NCI-H2227 (cell line): ENCODE data around the gene GNG11.
"Not testable (repeated sequence)": the region's sequence is repeated elsewhere in the genome, so short reads cannot be mapped to it uniquely, and the experiment has no call there.

ENCODE experiments used
- DNase-seq: peaks from one replicate; lab custom pipeline; 2025; ENCODE audit not compliant: unreplicated experiment; lab: John Stamatoyannopoulos, UW

GNG11 gene

DNA sequence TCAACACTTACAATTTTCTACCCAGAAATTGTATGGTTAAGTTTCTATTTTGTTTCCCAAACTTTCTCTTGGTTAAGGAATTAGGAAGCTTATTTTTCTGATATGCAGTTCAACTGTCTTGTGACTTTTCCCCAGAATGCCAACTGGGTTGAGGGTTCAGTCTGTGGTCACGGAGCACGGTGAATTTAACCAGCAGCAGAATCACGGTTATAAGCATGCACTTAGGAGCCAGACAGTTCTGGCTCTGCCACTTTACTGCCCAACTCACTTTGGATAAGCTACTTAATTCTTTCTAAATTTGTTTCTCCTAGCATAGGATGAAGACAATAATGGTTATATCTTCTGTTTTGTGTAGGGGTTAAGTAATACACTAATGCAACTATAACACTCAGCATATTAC is 10.3 kb upstream of the GNG11 start:
- DNase-seq = not testable (repeated sequence)

DNA sequence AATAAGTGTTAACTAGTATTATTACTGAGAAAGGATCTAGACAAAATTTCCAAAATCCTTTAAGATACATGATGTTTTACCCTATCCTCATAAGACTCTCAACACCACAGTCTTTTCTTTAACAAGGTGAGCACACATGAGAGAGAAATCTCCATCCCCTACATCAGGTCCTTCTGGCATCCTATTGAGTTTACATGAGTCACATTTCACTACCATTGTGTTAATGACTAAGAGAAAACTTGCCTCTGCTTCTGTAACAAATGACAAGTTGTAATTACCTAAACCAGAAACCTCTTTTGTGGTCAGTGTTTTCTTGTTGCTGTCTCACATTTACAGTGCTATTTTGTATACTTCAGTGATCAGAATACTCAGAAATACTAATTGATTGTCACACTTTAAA is 9.9 kb upstream of the GNG11 start:
- DNase-seq = not testable (repeated sequence)

- no peak for DNase-seq
Measured at GRCh38 chr7:93913197-93913596, 8.3 kb upstream of the GNG11 start.

DNA sequence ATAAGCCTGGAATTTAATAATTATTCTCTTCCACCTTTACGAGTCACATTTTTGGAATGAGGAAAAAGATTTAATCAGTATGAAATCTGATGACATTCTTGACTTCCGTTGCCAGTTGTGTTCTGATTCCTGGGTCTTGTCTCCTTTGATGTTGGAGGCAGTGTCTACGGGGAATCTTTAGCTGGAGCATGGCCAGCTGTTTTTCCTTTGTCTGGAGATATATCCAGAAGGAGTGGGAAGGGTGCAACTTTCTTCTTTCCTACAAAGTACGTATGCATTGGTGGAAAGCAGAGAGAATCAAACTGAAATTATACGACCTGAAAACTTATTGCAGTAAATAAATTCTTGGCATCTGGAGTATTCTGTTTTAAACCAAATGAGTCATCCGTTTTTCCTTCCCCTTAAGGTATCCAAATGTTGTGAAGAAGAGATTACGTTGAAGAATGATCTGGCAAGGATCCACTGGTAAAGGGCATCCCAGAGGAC is 6.9 kb upstream of the GNG11 start:
- DNase-seq = no peak

DNA sequence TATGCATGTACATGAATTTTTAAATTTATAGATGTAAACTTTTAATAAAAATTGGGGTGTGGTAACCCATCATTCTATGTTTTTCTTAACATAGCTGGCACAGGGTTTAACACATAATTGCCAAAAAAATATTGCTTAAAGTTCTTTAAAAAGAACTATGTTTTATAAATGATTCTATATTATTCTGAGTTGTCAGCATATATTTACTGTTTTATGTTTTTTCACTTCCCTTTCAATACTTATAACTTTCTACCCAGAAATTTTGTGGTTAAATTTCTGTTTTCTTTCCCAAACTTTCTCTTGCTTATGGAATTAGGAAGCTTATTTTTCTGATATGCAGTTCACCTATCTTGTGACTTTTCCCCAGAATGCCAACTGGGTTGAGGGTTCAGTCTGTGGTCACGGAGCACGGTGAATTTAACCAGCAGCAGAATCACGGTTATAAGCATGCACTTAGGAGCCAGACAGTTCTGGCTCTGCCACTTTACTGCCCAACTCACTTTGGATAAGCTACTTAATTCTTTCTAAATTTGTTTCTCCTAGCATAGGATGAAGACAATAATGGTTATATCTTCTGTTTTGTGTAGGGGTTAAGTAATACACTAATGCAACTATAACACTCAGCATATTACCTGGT is 6.2 kb upstream of the GNG11 start:
- not testable (repeated sequence) for DNase-seq

DNA sequence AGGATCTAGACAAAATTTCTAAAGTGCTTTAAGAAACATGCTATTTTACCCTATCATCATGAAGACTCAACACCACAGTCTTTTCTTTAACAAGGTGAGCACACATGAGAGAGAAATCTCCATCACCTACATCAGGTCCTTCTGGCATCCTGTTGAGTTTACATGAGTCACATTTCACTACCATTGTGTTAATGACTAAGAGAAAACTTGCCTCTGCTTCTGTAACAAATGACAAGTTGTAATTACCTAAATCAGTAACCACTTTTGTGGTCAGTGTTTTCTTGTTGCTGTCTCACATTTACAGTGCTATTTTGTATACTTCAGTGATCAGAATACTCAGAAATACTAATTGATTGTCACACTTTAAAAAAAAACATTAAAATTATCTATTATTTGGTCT is 5.6 kb upstream of the GNG11 start:
- DNase-seq = not testable (repeated sequence)

GRCh38 chr7:93916315-93916714 is 5.2 kb upstream of the GNG11 start:
- not testable (repeated sequence) for DNase-seq

- DNase-seq = no peak
Measured at GRCh38 chr7:93920496-93921182, 896 bp upstream of the GNG11 start.

DNA sequence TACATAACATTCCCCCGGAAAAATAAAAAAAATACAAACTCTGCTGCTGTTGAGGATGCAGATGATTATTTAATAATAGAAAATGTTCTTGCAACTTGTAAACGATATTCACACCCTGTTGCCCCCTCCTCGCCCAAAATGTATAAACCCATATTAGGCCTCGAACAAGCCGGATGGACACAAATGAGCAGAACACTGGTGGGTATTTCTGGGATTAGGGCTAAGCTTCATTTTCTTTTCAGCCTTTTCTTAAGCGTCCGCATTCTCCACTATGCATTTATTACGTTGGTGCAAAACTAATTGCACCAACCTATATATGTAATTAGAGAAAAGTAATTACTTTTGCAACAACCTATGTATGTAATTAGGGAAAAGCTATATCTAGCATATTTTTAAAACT is 349 bp upstream of the GNG11 start:
- DNase-seq = no peak

- no peak for DNase-seq
Measured at GRCh38 chr7:93923296-93923695, 1.8 kb downstream of the GNG11 start.

GRCh38 chr7:93923942-93924341 is 2.4 kb downstream of the GNG11 start:
- no peak for DNase-seq

DNA sequence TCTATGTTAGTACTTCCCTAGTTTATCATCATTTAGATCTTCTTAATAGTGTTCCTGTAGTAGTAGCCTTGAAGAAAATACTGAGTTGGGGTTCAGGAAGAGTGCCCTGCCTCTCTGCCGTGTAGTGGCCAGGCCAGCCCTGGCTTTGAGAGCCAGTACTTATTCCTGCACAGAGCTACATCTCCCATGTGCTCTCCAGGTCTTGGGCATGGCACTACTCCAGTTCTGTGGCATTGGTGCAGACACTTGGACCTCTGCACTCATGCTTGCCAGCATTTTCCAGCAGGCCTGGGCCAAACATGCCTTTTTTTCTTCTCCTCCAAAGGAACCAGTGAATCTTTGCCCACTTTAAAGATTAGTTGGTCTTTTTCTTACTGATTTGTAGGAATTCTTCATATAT is 5.3 kb downstream of the GNG11 start:
- DNase-seq = no peak

DNA sequence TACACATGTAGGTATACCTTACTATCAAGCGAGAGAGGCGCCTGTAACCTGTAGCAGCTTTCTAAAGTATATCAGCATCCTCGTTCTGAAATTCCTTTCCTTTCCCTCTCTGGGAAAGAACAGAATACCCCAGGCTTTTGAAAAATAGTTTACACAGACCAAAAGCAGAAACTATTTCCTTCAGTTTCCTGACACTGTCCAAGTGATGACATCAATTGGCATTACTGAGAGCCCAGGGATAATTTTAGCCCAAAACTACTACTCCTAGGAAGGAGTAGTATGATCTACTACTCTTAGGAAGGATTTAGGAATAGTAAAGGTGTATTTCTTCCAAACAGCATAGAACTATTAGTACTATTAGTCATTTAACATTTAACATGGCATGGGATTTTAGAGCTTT is 6.0 kb downstream of the GNG11 start:
- DNase-seq = no peak

GRCh38 chr7:93931655-93932054 is 10.1 kb downstream of the GNG11 start:
- DNase-seq = no peak

DNA sequence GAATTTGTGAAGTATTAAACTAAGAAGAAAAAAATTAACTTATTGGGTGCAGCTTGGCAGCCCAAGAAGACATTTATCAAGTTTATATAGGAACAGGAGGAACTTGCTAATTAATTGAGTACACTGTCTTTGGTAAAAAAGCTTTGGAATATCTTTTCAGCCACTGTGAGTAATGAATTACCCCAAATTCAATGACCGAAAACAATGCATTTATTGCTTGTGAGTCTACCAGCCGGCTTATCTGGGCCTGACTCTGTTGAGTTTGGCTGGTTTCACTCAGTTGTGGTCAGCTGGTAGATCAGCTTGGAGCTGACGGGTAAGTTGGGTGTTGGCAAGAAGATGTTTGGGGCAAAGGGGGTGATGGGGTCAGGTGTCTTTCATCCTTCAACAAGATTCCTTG is 11.6 kb downstream of the GNG11 start:
- no peak for DNase-seq

- no peak for DNase-seq
Measured at GRCh38 chr7:93935102-93935501, 13.6 kb downstream of the GNG11 start.

DNA sequence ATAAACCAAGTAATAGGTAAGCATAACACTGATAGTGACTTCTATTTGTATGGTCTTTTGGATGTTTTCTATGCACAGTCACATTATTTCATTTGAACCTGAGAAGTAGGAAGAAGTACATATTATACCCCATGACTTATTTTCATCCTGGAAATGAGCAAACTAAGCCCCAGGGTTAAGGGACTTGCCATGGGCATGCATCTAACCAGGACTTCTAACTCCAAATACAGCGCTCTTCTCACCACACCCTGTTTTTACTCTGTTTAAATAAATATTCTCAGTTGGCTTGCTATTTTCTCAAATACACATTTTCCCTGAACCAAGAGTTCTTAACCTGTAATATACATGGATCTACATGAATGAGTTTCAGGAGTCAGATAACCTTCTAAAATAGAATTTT is 16.3 kb downstream of the GNG11 start:
- DNase-seq = no peak

DNA sequence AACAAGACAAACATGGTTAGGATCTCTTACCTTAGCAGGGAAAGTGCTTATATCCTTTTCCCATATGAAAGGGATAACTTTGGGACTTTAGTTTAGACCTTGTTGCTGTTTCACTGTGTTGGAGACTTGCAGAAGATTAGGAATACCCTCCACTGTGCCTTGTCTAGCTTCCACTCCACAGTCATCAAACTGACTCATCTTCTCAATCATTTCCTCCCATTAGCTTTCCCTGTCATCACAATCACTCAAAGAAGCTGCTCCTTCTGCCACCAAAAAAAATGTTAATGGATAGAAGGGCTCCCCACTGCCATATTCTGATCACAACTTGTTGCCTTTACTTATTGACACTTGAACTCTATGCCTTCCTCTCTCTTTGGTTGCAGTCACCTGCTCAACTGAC is 16.8 kb downstream of the GNG11 start:
- DNase-seq = no peak

GRCh38 chr7:93941945-93942344 is 20.4 kb downstream of the GNG11 start:
- no peak for DNase-seq

DNA sequence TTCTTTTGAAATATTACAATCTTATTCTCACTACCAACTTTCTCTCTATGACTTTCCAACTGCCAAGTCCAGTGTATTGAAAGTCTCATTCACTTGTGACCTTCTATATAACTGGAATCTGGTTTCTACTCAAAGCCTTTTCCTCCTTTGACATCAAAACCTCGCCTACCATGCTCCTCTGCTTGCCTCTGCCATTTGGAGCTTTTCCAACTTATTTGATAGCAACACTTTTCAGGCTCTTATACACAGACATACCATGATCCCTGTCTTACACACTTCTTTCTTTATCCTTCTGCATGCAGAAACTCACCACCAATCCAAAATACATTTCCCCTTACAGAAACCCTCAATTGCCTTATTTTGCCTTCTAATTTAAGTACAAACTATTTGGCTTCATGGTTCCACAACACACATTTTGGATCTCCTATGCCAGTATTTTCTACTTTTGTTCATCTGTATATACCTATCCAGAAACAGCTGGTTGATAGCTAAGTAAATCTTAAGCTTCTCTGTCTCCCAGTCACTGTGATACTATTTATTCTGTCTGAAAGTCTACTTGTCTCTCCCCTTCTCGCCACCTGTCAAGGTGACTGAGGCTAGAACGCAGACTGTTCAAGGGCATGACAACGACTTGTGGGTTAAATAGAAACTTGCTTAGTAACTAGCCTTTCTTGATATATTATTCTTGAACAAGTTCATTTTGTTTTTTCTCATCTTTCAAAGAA is 22.4 kb downstream of the GNG11 start:
- no peak for DNase-seq

DNA sequence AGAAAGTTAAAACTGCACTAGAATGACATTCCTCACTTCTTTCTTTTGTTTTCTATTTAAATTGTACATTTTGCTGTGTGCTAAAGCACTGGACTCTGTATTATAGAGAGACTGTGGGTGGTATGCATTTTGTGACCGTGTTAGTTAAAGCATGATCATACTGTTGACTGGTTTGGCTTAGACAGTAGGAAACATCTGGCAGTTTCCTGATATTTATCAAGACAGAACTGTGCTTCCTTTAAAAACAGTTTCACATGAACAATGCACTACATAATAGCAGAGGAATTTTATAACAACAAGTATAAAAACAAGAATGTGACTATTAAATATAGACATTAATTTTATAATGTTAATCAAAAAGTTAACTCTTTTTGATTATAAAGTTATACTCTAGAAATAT is 23.1 kb downstream of the GNG11 start:
- no peak for DNase-seq

GRCh38 chr7:93945083-93945482 is 23.5 kb downstream of the GNG11 start:
- DNase-seq = no peak
